ENCODE measurements around the gene GNG13.

DNA sequence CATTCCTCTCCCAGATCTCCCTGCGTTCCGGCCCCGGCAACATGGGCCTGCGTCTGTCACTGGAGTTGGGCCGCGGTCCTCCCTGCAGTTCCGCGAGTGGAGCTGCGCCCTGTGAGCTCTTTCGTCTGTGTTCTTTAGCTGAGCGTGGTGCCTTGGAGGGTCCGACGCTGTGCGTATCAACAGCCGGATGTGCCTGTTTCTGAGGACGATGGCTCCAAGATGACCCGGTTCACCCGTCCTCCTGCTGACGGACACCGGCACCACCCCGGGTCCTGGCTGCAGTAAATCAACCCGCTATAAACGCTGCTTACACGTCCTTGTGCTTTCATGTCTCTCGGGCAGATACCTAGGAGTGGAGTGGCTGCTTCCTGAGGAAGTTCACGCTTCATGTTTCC lies 44.8 kb upstream of the GNG13 start:
- TF ChIP-seq, protein P1, sequence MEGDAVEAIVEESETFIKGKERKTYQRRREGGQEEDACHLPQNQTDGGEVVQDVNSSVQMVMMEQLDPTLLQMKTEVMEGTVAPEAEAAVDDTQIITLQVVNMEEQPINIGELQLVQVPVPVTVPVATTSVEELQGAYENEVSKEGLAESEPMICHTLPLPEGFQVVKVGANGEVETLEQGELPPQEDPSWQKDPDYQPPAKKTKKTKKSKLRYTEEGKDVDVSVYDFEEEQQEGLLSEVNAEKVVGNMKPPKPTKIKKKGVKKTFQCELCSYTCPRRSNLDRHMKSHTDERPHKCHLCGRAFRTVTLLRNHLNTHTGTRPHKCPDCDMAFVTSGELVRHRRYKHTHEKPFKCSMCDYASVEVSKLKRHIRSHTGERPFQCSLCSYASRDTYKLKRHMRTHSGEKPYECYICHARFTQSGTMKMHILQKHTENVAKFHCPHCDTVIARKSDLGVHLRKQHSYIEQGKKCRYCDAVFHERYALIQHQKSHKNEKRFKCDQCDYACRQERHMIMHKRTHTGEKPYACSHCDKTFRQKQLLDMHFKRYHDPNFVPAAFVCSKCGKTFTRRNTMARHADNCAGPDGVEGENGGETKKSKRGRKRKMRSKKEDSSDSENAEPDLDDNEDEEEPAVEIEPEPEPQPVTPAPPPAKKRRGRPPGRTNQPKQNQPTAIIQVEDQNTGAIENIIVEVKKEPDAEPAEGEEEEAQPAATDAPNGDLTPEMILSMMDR (IDR thresholded peaks at IDR 0.05; ENCODE audit: low read depth, low read length, poor library complexity, severe bottlenecking), result no peak
- no peak for TF ChIP-seq EZH2phosphoT487 (IDR thresholded peaks at IDR 0.05; ENCODE audit: borderline replicate concordance, low read length)
